OCI-LY7 (cell line): Measurements from ENCODE around the gene CEP55.

Source experiments
- EZH2phosphoT487 ChIP-seq: fragments of 200-600 bp; sonication (generic); IDR thresholded peaks from 2 replicates; pipeline ENCODE4 v1.6.1; 2018; ENCODE audit warnings: low read depth, borderline replicate concordance, mild to moderate bottlenecking, mixed run types, antibody characterized with exemption, low read length, moderate library complexity, mixed read lengths
- TF ChIP-seq, protein P1 (sequence below): fragments of 200-600 bp; sonication (generic); conservative IDR thresholded peaks from 2 replicates; pipeline ENCODE4 v1.5.1; 2014; ENCODE audit warnings: mild to moderate bottlenecking, antibody characterized with exemption, low read length, moderate library complexity, mixed read lengths

DNA sequence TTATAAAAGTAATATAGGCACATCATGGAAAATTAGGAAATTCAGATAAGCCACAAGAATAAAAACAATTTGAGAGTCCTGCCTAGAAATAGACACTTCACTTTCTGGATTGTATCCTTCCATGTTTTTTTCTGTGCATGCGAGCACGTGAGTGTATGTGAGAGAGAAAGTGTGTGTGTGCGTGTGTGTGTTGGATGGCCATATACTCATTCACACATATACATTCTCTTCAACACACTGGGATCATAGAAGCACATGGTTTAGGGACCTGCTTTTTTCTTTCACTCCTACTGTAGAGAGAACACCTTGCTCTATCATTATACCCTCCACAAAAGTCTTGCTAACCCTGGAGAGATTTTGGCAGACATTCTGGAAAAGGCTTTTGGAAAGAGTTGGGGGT lies 77.5 kb downstream of the CEP55 start:
- TF ChIP-seq, protein P1, sequence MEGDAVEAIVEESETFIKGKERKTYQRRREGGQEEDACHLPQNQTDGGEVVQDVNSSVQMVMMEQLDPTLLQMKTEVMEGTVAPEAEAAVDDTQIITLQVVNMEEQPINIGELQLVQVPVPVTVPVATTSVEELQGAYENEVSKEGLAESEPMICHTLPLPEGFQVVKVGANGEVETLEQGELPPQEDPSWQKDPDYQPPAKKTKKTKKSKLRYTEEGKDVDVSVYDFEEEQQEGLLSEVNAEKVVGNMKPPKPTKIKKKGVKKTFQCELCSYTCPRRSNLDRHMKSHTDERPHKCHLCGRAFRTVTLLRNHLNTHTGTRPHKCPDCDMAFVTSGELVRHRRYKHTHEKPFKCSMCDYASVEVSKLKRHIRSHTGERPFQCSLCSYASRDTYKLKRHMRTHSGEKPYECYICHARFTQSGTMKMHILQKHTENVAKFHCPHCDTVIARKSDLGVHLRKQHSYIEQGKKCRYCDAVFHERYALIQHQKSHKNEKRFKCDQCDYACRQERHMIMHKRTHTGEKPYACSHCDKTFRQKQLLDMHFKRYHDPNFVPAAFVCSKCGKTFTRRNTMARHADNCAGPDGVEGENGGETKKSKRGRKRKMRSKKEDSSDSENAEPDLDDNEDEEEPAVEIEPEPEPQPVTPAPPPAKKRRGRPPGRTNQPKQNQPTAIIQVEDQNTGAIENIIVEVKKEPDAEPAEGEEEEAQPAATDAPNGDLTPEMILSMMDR = no peak
- TF ChIP-seq EZH2phosphoT487 = no peak
